Measurements from ENCODE around the gene ZBED1.
A peak's percentile ranks its signal among the peaks of the same experiment; 100 is the strongest.

The ZBED1 gene

DNA sequence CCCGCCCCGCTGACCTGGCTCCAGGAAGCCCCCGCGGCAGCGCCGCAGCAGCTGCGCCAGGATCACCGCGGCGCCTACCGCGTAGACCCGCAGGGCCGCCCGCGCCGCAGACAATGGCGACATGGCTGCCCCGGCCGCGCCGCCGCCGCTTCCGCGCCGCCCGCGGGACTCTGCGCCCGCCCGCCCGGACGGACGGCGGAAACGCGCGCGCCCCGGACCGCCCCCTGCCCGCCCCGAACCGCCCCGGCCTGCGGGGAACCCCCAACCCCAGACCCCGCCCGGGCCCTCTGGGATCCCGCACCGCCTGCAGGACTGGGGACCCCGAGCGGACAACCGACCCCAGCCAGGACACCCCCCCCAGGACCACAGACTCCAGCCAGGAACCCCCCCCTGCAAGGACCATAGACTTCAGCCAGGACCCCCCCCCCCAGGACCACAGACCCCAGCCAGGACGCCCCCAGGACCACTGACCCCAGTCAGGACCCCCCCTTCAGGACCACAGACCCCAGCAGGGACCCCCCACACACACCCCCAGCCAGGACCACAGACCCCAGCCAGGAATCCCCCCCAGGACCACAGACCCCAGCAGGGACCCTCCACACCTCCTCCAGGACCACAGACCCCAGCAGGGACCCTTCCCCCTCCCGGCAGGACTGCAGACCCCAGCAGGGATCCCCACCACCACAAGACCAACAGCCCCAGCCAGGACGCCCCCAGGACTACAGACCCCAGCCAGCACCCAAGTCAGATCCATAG lies at the start of gene ZBED1, which contains the start of gene DHRSX:
ZBED1 (minus strand) TSS at position 174 of the 756 bp plus-strand sequence. CDS start 10,257 bp downstream, outside the sequence.
DHRSX (minus strand) TSS at position 174 of the 756 bp plus-strand sequence; CDS start at position 123, 51 bp downstream.
- Histone ChIP-seq H3K36me3 (peaks cover 24% of the 10 kb centered on the region), H3K27ac (peak within 1 kb of the TSS; percentile 96), H3K4me3 (ENCODE audit: low read depth, low read length) (peak within 1 kb of the TSS; percentile 83), H3K9me3 (ENCODE audit: severe bottlenecking) (no peaks in the 10 kb centered on the region), H3K27me3 (ENCODE audit: insufficient read depth, low read depth, severe bottlenecking) (no peaks in the 10 kb centered on the region)
- DNase-seq: peak; percentile 18
- TF ChIP-seq, protein P1, sequence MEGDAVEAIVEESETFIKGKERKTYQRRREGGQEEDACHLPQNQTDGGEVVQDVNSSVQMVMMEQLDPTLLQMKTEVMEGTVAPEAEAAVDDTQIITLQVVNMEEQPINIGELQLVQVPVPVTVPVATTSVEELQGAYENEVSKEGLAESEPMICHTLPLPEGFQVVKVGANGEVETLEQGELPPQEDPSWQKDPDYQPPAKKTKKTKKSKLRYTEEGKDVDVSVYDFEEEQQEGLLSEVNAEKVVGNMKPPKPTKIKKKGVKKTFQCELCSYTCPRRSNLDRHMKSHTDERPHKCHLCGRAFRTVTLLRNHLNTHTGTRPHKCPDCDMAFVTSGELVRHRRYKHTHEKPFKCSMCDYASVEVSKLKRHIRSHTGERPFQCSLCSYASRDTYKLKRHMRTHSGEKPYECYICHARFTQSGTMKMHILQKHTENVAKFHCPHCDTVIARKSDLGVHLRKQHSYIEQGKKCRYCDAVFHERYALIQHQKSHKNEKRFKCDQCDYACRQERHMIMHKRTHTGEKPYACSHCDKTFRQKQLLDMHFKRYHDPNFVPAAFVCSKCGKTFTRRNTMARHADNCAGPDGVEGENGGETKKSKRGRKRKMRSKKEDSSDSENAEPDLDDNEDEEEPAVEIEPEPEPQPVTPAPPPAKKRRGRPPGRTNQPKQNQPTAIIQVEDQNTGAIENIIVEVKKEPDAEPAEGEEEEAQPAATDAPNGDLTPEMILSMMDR (IDR thresholded peaks at IDR 0.05; ENCODE audit: low read depth, low read length): no peak

DNA sequence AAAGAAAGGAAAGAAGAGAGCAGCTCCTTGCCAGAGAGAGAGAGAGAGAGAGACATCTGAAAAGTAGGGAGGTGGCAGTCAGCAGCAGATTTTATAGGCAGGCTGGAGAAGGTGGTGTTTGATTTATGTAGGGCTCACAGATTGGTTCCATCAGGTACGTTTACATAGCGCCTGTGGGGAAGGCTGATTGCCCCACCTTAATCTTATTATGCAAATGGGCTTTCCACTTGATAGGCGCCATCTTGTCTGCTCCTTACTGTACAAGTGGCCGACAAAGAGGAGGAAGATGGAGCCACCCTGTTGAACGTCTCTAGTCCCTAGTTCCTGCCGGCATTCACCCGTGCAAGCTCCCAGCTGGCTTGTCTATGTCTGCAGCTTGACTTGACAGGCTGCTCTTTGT lies 49.1 kb upstream of the ZBED1 start:
- H3K9me3 ChIP-seq (ENCODE audit: severe bottlenecking): peaks cover 2% of the 10 kb centered on the region
- H3K4me3 ChIP-seq (ENCODE audit: low read depth, low read length): no peak overlapping the region
- H3K27ac ChIP-seq: peak overlapping the region; percentile 51
- TF ChIP-seq, protein P1 (IDR thresholded peaks at IDR 0.05; ENCODE audit: low read depth, low read length): no peak
- no peaks in the 10 kb centered on the region for H3K27me3 ChIP-seq (ENCODE audit: insufficient read depth, low read depth, severe bottlenecking)
- DNase-seq: peak; percentile 38
- H3K36me3 ChIP-seq: no peaks in the 10 kb centered on the region

DNA sequence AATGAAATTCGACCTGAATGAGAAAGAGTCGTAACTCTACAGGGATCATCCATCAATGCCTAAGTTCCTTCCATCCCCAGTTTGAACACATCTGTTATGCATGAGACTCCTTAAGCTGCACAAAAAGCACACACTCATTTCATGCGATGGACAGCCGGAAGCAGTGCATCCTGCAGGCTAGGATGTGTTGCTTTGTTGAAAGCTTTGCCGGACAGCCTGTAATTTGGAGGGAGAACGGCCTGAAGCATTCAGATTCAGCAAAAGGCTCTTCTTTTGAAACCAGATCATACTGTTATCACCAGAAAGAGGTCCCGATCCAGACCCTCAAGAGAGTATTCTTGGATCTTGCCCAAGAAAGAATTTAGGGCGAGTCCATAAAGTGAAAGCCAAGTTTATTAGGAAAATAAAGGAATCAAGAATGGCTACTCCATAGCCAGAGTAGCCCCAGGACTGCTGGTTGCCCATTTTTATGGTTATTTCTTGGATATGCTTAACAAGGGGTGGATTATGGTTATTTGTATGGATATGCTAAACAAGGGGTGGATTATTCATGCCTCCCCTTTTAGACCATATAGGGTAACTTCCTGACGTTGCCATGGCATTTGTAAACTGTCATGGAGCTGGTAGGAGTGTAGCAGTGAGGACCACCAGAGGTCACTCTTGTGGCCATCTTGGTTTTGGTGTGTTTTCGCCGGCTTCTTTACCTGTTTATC lies 48.1 kb upstream of the ZBED1 start:
- Histone ChIP-seq H3K4me3 (ENCODE audit: low read depth, low read length) (no peak overlapping the region), H3K36me3 (no peaks in the 10 kb centered on the region), H3K27ac (no peak overlapping the region), H3K9me3 (ENCODE audit: severe bottlenecking) (peaks cover 2% of the 10 kb centered on the region), H3K27me3 (ENCODE audit: insufficient read depth, low read depth, severe bottlenecking) (no peaks in the 10 kb centered on the region)
- TF ChIP-seq, protein P1 (IDR thresholded peaks at IDR 0.05; ENCODE audit: low read depth, low read length): no peak
- DNase-seq: no peak

DNA sequence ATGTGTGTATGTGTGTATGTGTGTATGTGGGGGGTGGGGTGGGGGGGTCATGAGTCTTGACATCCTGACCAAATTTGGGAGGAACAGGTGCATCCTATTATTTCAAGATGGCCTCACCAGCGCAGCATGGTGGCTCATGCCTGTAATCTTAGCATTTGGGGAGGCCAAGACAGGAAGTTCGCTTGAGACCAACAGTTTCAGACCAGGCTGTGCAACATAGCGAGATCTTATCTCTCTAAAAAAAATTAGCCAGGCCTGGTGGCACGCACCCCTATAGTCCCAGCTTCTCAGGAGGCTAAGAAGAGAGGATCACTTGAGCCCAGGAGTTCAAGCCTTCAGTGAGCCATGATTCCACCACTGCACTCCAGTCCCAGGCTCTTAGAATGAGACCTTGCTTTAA lies 47.0 kb upstream of the ZBED1 start:
- no peak overlapping the region for H3K4me3 ChIP-seq (ENCODE audit: low read depth, low read length)
- DNase-seq: no peak
- no peaks in the 10 kb centered on the region for H3K36me3 ChIP-seq
- H3K27ac ChIP-seq: no peak overlapping the region
- no peaks in the 10 kb centered on the region for H3K27me3 ChIP-seq (ENCODE audit: insufficient read depth, low read depth, severe bottlenecking)
- H3K9me3 ChIP-seq (ENCODE audit: severe bottlenecking): peaks cover 2% of the 10 kb centered on the region
- TF ChIP-seq, protein P1 (IDR thresholded peaks at IDR 0.05; ENCODE audit: low read depth, low read length): no peak

DNA sequence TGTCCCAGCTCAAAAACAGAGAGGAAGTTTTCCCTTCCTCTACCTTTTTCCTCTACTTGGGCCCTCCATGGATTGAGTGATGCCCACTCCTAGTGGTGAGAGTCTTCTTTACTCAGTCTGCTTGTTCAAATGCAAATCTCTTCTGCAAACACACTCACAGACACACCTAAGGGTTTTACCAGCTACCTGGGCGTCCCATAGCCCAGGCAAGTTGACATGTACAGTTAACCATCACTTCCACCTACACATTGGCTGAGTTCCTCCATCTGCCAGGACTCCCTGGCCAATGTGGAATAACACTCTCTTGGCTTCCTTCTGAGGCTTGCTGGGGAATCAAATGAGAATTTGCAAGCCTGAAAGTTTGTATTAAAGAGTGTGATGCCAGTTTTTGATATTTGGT lies 45.7 kb upstream of the ZBED1 start:
- Histone ChIP-seq H3K27ac (no peak overlapping the region), H3K36me3 (no peaks in the 10 kb centered on the region), H3K4me3 (ENCODE audit: low read depth, low read length) (no peak overlapping the region), H3K27me3 (ENCODE audit: insufficient read depth, low read depth, severe bottlenecking) (no peaks in the 10 kb centered on the region), H3K9me3 (ENCODE audit: severe bottlenecking) (peaks cover 2% of the 10 kb centered on the region)
- TF ChIP-seq, protein P1 (IDR thresholded peaks at IDR 0.05; ENCODE audit: low read depth, low read length): no peak
- no peak for DNase-seq
